GM18861 (cell line): ENCODE results near the gene NUP210.
"Not testable (repeated sequence)": the region's sequence is repeated elsewhere in the genome, so short reads cannot be mapped to it uniquely, and the experiment has no call there.

Experiments used
- ATAC-seq: cut with Tn5 transposase; IDR thresholded peaks from one replicate; pipeline ENCODE4 v1.9.1; 2021; ENCODE audit not compliant: unreplicated experiment

NUP210 gene

GRCh38 chr3:13420045-13420830 lies at the start of gene NUP210:
NUP210 (minus strand) TSS chr3:13420322; CDS start chr3:13420226, 96 bp downstream.
- ATAC-seq: peak; percentile 34

- no peak for ATAC-seq
Measured at GRCh38 chr3:13466781-13467180, 46.7 kb upstream of the NUP210 start.

GRCh38 chr3:13465236-13465873 lies 45.2 kb upstream of the NUP210 start:
- ATAC-seq: no peak

GRCh38 chr3:13463618-13464400 lies 43.7 kb upstream of the NUP210 start:
- ATAC-seq: no peak

DNA sequence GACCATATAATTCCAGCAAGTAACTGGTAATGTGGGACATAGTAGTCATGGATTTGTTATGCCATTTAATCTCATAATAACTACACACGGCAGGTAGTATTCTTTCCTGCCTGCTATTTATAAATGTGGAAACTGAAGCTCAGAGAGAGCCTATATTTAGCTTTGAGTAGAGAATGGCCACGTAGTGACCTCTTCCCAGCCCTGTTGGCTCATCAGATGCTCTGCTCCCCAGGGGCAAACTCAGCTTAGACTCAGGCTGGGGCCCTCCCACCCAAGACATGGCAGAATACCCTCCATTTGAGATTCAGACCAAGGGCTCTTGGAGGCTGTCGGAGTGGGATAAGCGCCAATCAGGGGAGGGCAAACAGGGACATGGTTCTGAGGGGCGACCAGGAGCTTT lies 42.7 kb upstream of the NUP210 start:
- ATAC-seq: no peak

DNA sequence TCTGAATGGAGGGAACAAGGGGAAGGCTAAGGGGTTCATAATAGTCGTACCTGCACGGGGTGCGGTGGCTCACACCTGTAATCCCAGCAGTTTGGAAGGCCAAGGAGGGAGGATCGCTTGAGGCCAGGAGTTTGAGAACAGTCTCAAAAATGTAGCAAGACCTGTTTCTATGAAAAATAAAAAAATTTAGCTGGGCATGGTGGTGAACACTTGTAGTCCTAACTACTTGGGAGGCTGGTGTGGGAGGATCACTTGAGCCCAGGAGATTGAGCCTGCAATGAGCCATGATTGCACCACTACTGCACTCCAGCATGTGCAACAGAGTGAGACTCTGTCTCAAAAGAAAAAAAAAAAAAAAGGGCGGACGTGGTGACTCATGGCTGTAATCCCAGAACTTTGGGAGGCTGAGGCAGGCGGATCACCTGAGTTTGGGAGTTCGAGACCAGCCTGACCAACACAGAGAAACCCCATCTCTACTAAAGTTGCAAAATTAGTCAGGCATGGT lies 42.1 kb upstream of the NUP210 start:
- ATAC-seq: no peak

GRCh38 chr3:13461169-13462124 lies 41.3 kb upstream of the NUP210 start:
- ATAC-seq: peak; percentile 49

- no peak for ATAC-seq
Measured at GRCh38 chr3:13460341-13460736, 40.2 kb upstream of the NUP210 start.

DNA sequence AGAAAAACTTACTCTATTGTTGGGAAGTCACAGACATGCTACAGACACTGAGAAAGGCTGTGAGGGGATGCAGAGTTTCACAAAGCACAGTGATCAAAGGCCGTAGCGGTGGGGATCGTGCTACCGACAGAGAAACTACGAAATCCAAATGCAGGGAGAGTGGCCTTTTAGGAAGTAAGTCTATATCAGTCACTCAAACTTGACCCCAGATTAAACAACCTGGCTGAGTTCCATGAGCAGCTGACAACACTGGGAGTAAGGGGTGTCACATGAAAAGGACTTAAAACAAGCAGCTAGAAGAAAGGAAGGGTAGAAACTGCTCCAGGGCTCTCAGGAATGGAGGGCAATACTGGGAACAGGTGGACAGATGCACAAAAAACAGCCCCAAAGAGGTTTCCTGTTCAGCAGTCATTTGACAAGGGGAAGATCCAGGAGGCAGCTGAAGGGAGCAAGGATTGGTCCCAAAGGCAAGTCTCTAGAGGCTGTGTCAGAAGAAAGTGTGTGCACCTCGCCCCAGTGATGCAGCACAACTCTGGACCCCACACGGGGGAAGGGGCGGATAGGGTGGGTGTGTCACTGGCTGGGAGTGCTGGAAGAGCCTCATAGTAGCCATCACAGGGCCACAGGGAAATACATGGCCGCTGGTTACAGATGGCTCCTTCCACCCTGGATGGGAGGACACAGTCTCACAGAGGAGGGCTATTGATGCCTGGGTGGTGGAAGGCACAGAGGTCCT lies 39.7 kb upstream of the NUP210 start:
- ATAC-seq: no peak

DNA sequence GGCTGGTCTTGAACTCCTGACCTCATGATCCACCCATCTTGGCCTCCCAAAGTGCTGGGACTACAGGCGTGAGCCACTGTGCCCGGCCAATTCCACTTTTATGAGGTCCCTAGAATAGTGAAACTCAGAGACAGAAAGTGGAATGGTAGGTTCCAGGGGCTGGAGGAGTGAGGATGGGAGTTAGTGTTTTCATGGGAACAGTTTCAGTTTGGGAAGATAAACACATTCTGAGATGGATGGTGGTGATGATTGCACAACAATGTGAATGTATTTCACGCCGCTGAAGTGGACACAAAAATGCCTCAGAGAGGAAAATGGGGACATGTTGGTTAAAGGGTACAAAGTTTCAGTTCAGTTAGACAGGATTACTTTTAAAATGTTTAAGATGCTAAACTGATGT lies 37.5 kb upstream of the NUP210 start:
- no peak for ATAC-seq

DNA sequence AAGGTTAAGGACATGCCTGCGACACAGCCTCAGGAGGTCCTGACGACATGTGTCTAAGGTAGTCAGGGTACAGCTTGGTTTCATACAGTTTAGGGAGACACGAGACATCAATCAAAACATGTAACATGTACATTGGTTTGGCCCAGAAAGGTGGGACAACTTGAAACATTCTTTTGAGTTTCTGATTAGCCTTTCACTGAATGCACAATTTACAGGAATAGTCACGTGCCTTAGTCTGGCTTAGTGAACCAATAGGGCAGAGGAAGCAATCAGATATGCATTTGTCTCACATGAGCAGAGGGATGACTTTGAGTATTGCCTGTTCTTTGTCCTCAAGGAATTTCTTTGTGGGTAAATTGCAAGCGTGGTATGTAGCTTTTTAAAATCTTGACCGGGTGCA lies 35.5 kb upstream of the NUP210 start:
- no peak for ATAC-seq

DNA sequence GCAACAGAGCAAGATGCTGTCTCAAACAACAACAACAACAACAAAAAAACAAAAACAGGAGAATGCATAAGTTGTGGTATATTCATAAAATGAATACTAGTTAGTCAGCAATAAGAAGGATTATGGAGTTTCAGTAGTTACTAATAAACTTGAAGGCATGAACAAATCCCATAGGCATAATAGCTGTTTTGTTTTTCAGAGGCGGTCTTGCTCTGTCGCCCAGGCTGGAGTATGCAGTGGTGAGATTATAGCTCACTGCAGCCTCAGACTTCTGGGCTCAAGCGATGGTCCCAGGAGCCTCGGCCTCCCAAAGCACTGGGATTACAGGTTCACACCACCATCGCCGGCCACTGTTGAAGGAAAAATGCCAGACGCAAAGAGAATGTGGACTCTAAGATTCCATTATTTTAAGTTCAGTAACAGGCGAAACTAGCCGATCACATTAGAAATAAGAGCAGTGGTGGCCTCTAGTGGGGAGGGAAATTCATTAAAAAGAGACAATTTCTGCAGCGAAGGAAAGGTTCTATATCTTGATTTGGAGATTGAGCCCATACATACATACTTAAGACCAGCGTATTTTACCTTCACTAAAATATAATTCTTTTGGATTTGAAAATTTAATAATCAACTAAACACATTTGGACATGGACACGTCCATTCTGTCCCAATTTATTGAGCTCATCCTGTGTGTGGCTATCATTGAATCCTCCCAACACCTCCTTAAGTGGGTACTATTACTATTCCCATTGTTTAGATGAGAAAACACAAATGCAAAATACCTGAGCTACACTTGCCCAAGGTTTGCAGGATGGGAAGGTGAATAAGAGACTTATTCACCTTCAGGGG lies 32.6 kb upstream of the NUP210 start:
- no peak for ATAC-seq

DNA sequence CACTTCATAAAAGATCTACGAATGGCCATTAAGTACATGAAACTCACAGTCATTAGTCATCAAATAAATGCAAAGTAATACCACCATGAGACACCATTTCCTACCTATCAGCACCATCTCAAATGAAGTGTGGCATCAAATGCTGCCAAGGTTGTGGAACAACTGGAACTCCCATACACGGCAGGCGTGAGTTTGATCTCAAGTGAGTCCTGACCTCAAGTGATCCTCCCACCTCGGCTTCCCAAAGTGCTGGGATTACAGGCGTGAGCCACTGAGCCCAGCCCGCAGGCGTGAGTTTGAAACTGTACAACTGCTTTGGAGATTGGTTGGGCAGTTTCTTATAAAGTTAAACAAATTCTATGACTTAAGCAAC lies 31.2 kb upstream of the NUP210 start:
- ATAC-seq: peak; percentile 18

GRCh38 chr3:13442882-13443281 lies 22.8 kb upstream of the NUP210 start:
- not testable (repeated sequence) for ATAC-seq

GRCh38 chr3:13440204-13440817 lies 20.2 kb upstream of the NUP210 start:
- ATAC-seq: no peak

GRCh38 chr3:13436213-13436612 lies 16.1 kb upstream of the NUP210 start:
- not testable (repeated sequence) for ATAC-seq

- ATAC-seq: no peak
Measured at GRCh38 chr3:13433912-13434311, 13.8 kb upstream of the NUP210 start.

DNA sequence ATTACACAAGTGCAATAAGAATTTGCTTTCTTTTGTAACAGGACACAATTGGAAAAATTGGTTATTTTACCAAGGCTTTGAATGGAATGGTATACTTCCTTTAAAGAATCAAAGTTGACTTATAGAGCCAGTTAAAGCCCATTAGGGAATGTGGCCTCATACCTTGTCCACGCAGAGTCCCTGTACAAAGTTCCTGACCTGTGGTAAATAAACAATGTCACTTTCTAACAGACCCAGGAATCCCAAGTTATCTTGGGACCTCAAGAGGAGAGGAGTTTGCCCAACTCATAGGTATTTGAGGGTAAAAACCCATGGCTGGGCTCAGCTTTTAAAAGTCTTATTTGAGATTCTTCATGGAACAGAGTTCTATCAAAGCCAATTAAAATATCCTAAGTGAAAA lies 12.0 kb upstream of the NUP210 start:
- ATAC-seq: no peak
